HG02885 (cell line): Measurements from ENCODE around the gene COL4A2.

Experiments
- ATAC-seq: cut with Tn5 transposase; IDR thresholded peaks from one replicate; pipeline ENCODE4 v1.9.1; 2021; ENCODE audit warnings: mild to moderate bottlenecking; ENCODE audit not compliant: unreplicated experiment, poor library complexity

COL4A2 gene

GRCh38 chr13:110396913-110397381 lies 89.9 kb downstream of the COL4A2 start:
- no peak for ATAC-seq

GRCh38 chr13:110397436-110398115 lies 90.5 kb downstream of the COL4A2 start:
- no peak for ATAC-seq

- no peak for ATAC-seq
Observed at GRCh38 chr13:110398564-110399507, 91.8 kb downstream of the COL4A2 start.

GRCh38 chr13:110399801-110400200 lies 92.7 kb downstream of the COL4A2 start:
- no peak for ATAC-seq

GRCh38 chr13:110400786-110401533 lies 93.9 kb downstream of the COL4A2 start:
- no peak for ATAC-seq

- ATAC-seq = no peak
Observed at GRCh38 chr13:110402299-110403069, 95.4 kb downstream of the COL4A2 start.

GRCh38 chr13:110403315-110403714 lies 96.2 kb downstream of the COL4A2 start:
- ATAC-seq = no peak

- ATAC-seq = no peak
Observed at GRCh38 chr13:110403721-110404120, 96.6 kb downstream of the COL4A2 start.

- ATAC-seq = no peak
Observed at GRCh38 chr13:110404321-110404720, 97.2 kb downstream of the COL4A2 start.

- ATAC-seq = no peak
Observed at GRCh38 chr13:110405597-110406450, 98.7 kb downstream of the COL4A2 start.

GRCh38 chr13:110407021-110407420 lies 99.9 kb downstream of the COL4A2 start:
- no peak for ATAC-seq

GRCh38 chr13:110407531-110407930 lies 100.4 kb downstream of the COL4A2 start:
- no peak for ATAC-seq

GRCh38 chr13:110408286-110408685 lies 101.2 kb downstream of the COL4A2 start:
- no peak for ATAC-seq

- ATAC-seq = no peak
Observed at GRCh38 chr13:110409581-110409992, 102.5 kb downstream of the COL4A2 start.

GRCh38 chr13:110410000-110410399 lies 102.9 kb downstream of the COL4A2 start:
- no peak for ATAC-seq

GRCh38 chr13:110410936-110411687 lies 104.0 kb downstream of the COL4A2 start:
- no peak for ATAC-seq

GRCh38 chr13:110411688-110412059 lies 104.6 kb downstream of the COL4A2 start:
- ATAC-seq = no peak

GRCh38 chr13:110412132-110412914 lies 105.2 kb downstream of the COL4A2 start:
- ATAC-seq = peak; percentile 94
